ENCODE data around the gene CAMK2G. TPM values are rescaled to one million over a fixed set of nuclear protein-coding genes. Genes with fewer than 3 reads are reported as not detected.
A peak's percentile ranks its signal among the peaks of the same experiment; 100 is the strongest.

The CAMK2G gene
- total RNA-seq, 1 donor from 2014 or later: 48.9 TPM

GRCh38 chr10:73879296-73880173 is 5.2 kb upstream of the CAMK2G start:
- intact Hi-C loops (cut with DNase I): no loop called here
- no peaks in the 10 kb centered on the region for H3K27me3 ChIP-seq
- TF ChIP-seq POLR2AphosphoS5 (IDR thresholded peaks at IDR 0.05; ENCODE audit: insufficient read depth in 1 of 2, low read depth in 1 of 2): peak; percentile 56 to 67
- peak; percentile 87 to 90 (median 88) for TF ChIP-seq CTCF (IDR thresholded peaks at IDR 0.05)
- TF ChIP-seq POLR2A (IDR thresholded peaks at IDR 0.05): no peak
- H3K9me3 ChIP-seq: no peaks in the 10 kb centered on the region
- no peak overlapping the region for H3K4me3 ChIP-seq
- H3K4me1 ChIP-seq: peaks cover 26% of the 10 kb centered on the region
- H3K27ac ChIP-seq: no peak overlapping the region
- no peak for DNase-seq (ENCODE audit: extremely low spot score in 2 of 2)
- H3K36me3 ChIP-seq: no peaks in the 10 kb centered on the region

DNA sequence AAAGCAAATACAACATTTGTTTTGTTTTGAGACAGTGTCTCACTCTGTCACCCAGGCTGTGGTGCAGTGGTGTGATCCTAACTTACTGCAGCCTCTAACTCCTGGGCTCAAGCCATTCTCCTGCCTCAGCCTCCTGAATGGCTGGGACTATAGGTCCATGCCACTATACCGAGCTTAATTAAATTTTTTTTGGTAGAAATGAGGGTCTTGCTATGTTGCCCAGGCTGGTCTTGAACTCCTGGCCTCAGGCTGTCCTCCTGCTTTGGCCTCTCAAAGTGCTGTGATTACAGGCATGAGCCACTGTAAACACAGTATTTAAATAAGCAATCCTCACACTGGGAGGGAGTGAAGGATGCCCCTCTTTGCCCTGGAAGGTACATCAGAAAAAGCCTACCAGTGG is 4.0 kb upstream of the CAMK2G start:
- H3K4me3 ChIP-seq: no peak overlapping the region
- peaks cover 27% of the 10 kb centered on the region for H3K4me1 ChIP-seq
- DNase-seq (ENCODE audit: extremely low spot score in 2 of 2): no peak
- TF ChIP-seq CTCF (IDR thresholded peaks at IDR 0.05) (no peak), POLR2AphosphoS5 (IDR thresholded peaks at IDR 0.05; ENCODE audit: insufficient read depth in 1 of 2, low read depth in 1 of 2) (no peak)
- H3K27ac ChIP-seq: no peak overlapping the region
- no peaks in the 10 kb centered on the region for H3K9me3 ChIP-seq
- no peaks in the 10 kb centered on the region for H3K36me3 ChIP-seq
- no peaks in the 10 kb centered on the region for H3K27me3 ChIP-seq
- intact Hi-C loops (cut with DNase I): no loop called here

GRCh38 chr10:73877533-73878160 is 3.3 kb upstream of the CAMK2G start:
- DNase-seq (ENCODE audit: extremely low spot score in 2 of 2): no peak
- intact Hi-C loops (cut with DNase I): no loop called here
- no peak overlapping the region for H3K27ac ChIP-seq
- H3K9me3 ChIP-seq: no peaks in the 10 kb centered on the region
- no peaks in the 10 kb centered on the region for H3K36me3 ChIP-seq
- H3K4me1 ChIP-seq: peaks cover 34% of the 10 kb centered on the region
- H3K27me3 ChIP-seq: no peaks in the 10 kb centered on the region
- TF ChIP-seq POLR2AphosphoS5 (IDR thresholded peaks at IDR 0.05; ENCODE audit: insufficient read depth in 1 of 2, low read depth in 1 of 2): no peak
- TF ChIP-seq CTCF (IDR thresholded peaks at IDR 0.05): no peak
- TF ChIP-seq POLR2A (IDR thresholded peaks at IDR 0.05): no peak
- H3K4me3 ChIP-seq: no peak overlapping the region

DNA sequence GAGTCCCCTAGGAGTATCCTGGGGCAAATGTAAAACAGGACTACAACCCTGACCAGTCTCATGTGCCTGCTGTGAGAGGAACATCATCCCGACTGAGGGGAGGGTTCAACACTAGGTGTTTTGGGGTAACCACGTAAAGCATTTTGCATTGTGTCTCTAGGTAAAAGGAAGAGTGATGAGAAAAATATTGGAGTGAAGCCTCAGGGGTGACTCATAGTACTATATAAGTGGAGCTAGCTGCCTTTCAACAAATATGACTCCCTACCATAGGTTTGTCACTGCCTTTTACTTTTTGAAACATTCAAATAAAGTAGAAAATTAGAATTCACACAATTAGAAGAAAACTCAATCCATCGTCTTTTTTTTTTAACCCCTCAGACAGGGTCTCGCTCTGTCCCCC is 2.6 kb upstream of the CAMK2G start:
- Histone ChIP-seq H3K27ac (peak overlapping the region; percentile 17), H3K9me3 (no peaks in the 10 kb centered on the region), H3K4me1 (peaks cover 41% of the 10 kb centered on the region), H3K4me3 (no peak overlapping the region), H3K36me3 (no peaks in the 10 kb centered on the region), H3K27me3 (no peaks in the 10 kb centered on the region)
- TF ChIP-seq CTCF (IDR thresholded peaks at IDR 0.05) (no peak), POLR2AphosphoS5 (IDR thresholded peaks at IDR 0.05; ENCODE audit: insufficient read depth in 1 of 2, low read depth in 1 of 2) (no peak), POLR2A (IDR thresholded peaks at IDR 0.05) (no peak)
- intact Hi-C loops (cut with DNase I): no loop called here
- no peak for DNase-seq (ENCODE audit: extremely low spot score in 2 of 2)

DNA sequence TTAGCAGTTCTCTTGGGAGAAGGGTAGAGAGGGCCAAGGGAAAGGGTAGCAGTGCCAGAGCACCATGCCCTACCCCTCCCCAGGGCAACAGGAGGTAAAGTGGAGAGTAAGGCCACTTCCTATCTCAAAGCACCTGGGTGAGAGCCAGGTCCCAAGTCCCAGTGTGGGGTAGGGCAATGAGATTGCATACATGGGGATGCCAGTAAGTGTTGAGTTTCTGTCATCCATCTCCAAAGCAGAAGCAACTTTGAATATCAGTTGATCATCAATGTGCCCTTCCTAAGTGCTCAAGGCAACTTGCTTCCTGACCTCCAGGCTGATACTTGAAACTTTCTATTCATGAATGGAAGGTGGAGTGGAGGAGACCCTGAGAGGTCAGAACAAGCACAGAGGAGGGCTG is 2.2 kb upstream of the CAMK2G start:
- H3K4me1 ChIP-seq: peaks cover 45% of the 10 kb centered on the region
- DNase-seq (ENCODE audit: extremely low spot score in 2 of 2): no peak
- H3K27ac ChIP-seq: peak overlapping the region; percentile 17
- H3K36me3 ChIP-seq: no peaks in the 10 kb centered on the region
- no peak overlapping the region for H3K4me3 ChIP-seq
- no peak for TF ChIP-seq POLR2A (IDR thresholded peaks at IDR 0.05)
- TF ChIP-seq POLR2AphosphoS5 (IDR thresholded peaks at IDR 0.05; ENCODE audit: insufficient read depth in 1 of 2, low read depth in 1 of 2): no peak
- TF ChIP-seq CTCF (IDR thresholded peaks at IDR 0.05): no peak
- H3K9me3 ChIP-seq: no peaks in the 10 kb centered on the region
- H3K27me3 ChIP-seq: no peaks in the 10 kb centered on the region
- intact Hi-C loops (cut with DNase I): no loop called here

All from vagina (tissue), 2 donors.